K562 (cell line): Measurements from ENCODE around the gene CCDC127. TPM values are rescaled to one million over a fixed set of nuclear protein-coding genes. Genes with fewer than 3 reads are reported as not detected.

Experiments used
- ATAC-seq: fragments of 200-7000 bp; cut with Tn5 transposase; 3 replicates; pipeline ENCODE4 v1.9.1; 2020; ENCODE audit warnings: moderate library complexity
- BruUV-seq: library from RNA; stranded (reverse); fragments of 400-500 nt; replicated peaks from 2 replicates; lab custom pipeline; 2021; lab: Mats Ljungman, UMichigan
- CTCF ChIA-PET: fragments of 300-600 bp; formaldehyde crosslinking; extraction: SDS; loops from one replicate; lab custom pipeline; 2021; ENCODE audit warnings: low intra/inter-chr PET ratio; lab: Yijun Ruan, JAX
- POLR2A ChIA-PET: fragments of 300-600, 350-650 bp; sonication (Branson Sonifier 250); formaldehyde crosslinking; extraction: SDS; loops from one replicate; lab custom pipeline; 2021; ENCODE audit warnings: antibody characterized with exemption, inconsistent platforms; lab: Yijun Ruan, JAX
- DNase-seq, 4 experiments: peaks; one replicate each; pipeline versions ENCODE4 v3.0.0 to v3.0.0-alpha.2; 2011 to 2018; ENCODE audit warnings: low spot score in 3 of 4, mixed read lengths in 3 of 4; ENCODE audit errors: extremely low read depth in 1 of 4
- FAIRE-seq: peaks from 2 replicates; lab custom pipeline; 2011; peaks lifted over from hg19 to GRCh38; lab: Jason Lieb, UNC
- H2AFZ ChIP-seq: 2 replicates; pipeline ENCODE4 v1.6.0; 2011; ENCODE audit warnings: low read depth, low read length, control low read depth, inconsistent platforms
- H3K27ac ChIP-seq: fragments of 200-600 bp; 3 replicates; pipeline ENCODE4 v1.8.0; 2011; ENCODE audit warnings: low read depth, mild to moderate bottlenecking, control low read depth, inconsistent platforms, low read length, moderate library complexity, mixed read lengths; ENCODE audit errors: extremely low read depth
- H3K27me3 ChIP-seq, 2 experiments: fragments of 300-600 bp in 1 of 2; 2 replicates in 1 of 2; 3 replicates in 1 of 2; pipeline versions ENCODE4 v1.6.0 to v1.8.0; 2011; ENCODE audit warnings: inconsistent platforms in 2 of 2, low read length in 2 of 2, mild to moderate bottlenecking in 1 of 2, mixed read lengths in 1 of 2, moderate library complexity in 1 of 2; ENCODE audit not compliant: control insufficient read depth in 2 of 2, insufficient read depth in 2 of 2
- H3K36me3 ChIP-seq: fragments of 300-600 bp; 3 replicates; pipeline ENCODE4 v1.8.0; 2011; ENCODE audit warnings: mild to moderate bottlenecking, low read length, inconsistent platforms; ENCODE audit not compliant: control insufficient read depth, insufficient read depth
- H3K4me1 ChIP-seq, 2 experiments: fragments of 200-600 bp in 1 of 2; replicated peaks in 1 of 2; 2 replicates in 1 of 2; 3 replicates in 1 of 2; pipeline versions ENCODE4 v1.5.1 to v1.8.0; 2011; ENCODE audit warnings: inconsistent platforms in 2 of 2, low read length in 2 of 2, mild to moderate bottlenecking in 1 of 2, mixed read lengths in 1 of 2, moderate library complexity in 1 of 2; ENCODE audit not compliant: control insufficient read depth in 2 of 2, insufficient read depth in 2 of 2
- H3K4me2 ChIP-seq: 2 replicates; pipeline ENCODE4 v1.6.1; 2011; ENCODE audit warnings: low read length, control low read depth, inconsistent platforms, mixed read lengths; ENCODE audit not compliant: insufficient read depth
- H3K4me3 ChIP-seq: fragments of 200-600 bp; sonication (generic), shearing (Covaris generic); 2 replicates; pipeline ENCODE4 v1.5.1; 2016; ENCODE audit warnings: control low read depth, inconsistent platforms
- H3K79me2 ChIP-seq: fragments of 200-600 bp; 3 replicates; pipeline ENCODE4 v1.8.0; 2011; ENCODE audit warnings: low read length, inconsistent platforms; ENCODE audit not compliant: control insufficient read depth, insufficient read depth
- H3K9ac ChIP-seq, 2 experiments: 2 replicates each; pipeline versions ENCODE4 v1.6.0 to v1.6.1; 2011; ENCODE audit warnings: low read depth in 2 of 2, low read length in 2 of 2, control low read depth in 1 of 2, inconsistent platforms in 1 of 2, mild to moderate bottlenecking in 1 of 2, mixed read lengths in 1 of 2; ENCODE audit not compliant: insufficient read depth in 1 of 2
- H3K9me1 ChIP-seq: one replicate; pipeline ENCODE4 v1.6.0; 2011; ENCODE audit warnings: inconsistent platforms, mild to moderate bottlenecking, low read length, moderate library complexity; ENCODE audit not compliant: control insufficient read depth, insufficient read depth
- H3K9me3 ChIP-seq: replicated peaks from 2 replicates; pipeline ENCODE4 v1.5.1; 2011; ENCODE audit warnings: low read depth, low read length, inconsistent platforms; ENCODE audit not compliant: control insufficient read depth, insufficient read depth
- H4K20me1 ChIP-seq: replicated peaks from 2 replicates; pipeline ENCODE4 v1.6.1; 2011; ENCODE audit warnings: low read length, inconsistent platforms, mixed read lengths; ENCODE audit not compliant: control insufficient read depth, insufficient read depth
- CLOCK ChIP-seq: fragments of 250-450 bp; sonication (Bioruptor Pico); IDR thresholded peaks from 2 replicates; pipeline ENCODE4 v1.4.0; 2020; ENCODE audit warnings: mild to moderate bottlenecking, moderate library complexity, borderline replicate concordance
- COPS2 ChIP-seq: fragments of 450-650 bp; conservative IDR thresholded peaks from 2 replicates; pipeline ENCODE4 v1.6.1; 2016; ENCODE audit warnings: mild to moderate bottlenecking, moderate library complexity
- EP300 ChIP-seq: IDR thresholded peaks from 2 replicates; pipeline ENCODE4 v1.6.1; 2012; ENCODE audit warnings: low read length, improper control_type of control experiment
- FOSL1 ChIP-seq: fragments of 200-800 bp; sonication (Bioruptor generic); conservative IDR thresholded peaks from 2 replicates; pipeline ENCODE4 v1.6.1; 2016; ENCODE audit warnings: missing genetic modification characterization, missing compliant biosample characterization
- JUND ChIP-seq, 2 experiments: IDR thresholded peaks; 2 replicates in 1 of 2; 3 replicates in 1 of 2; pipeline ENCODE4 v1.6.1; 2011; ENCODE audit warnings: borderline replicate concordance in 2 of 2, low read depth in 2 of 2, low read length in 2 of 2, improper control_type of control experiment in 1 of 2, missing biosample characterization in 1 of 2, missing genetic modification characterization in 1 of 2, missing genetic modification reagents in 1 of 2
- NBN ChIP-seq: fragments of 450-650 bp; IDR thresholded peaks from 2 replicates; pipeline ENCODE4 v1.6.1; 2016; ENCODE audit warnings: low read depth, mild to moderate bottlenecking
- SLC30A9 ChIP-seq: fragments of 250-450 bp; sonication (Bioruptor Pico); IDR thresholded peaks from 2 replicates; pipeline ENCODE4 v1.8.0; 2022; ENCODE audit warnings: mild to moderate bottlenecking, moderate library complexity
- WGBS: fragments of 100-300 bp; shearing (Covaris generic); methylation state at CpG from one replicate; pipeline ENCODE4 v1.1.6; 2016; ENCODE audit warnings: low coverage, mixed read lengths; ENCODE audit not compliant: insufficient coverage; ENCODE audit errors: missing lambda C conversion rate; 5-methylcytosine and 5-hydroxymethylcytosine counted together
- in situ Hi-C: fragments of 300-500 bp; cut with MboI; formaldehyde crosslinking; loops from 4 replicates; pipeline ENCODE4 v1.15.0; 2018; ENCODE audit warnings: inconsistent platforms, mixed read lengths
- intact Hi-C: fragments of 100-400 bp; cut with micrococcal nuclease; formaldehyde crosslinking; loops from 2 replicates; pipeline ENCODE4 v1.14.2; 2022
- polyA plus RNA-seq, 8 experiments: library from polyadenylated mRNA; depleted of rRNA in 4 of 8; stranded (reverse) in 5 of 8; unstranded in 3 of 8; fragments of >200 nt; fragmentation: Nextera tagmentation in 2 of 8; fragmentation: Illumina TruSeq in 1 of 8; extraction: Ambion mirVana in 2 of 8; extraction: Trizol in 1 of 8; gene quantifications; 2 replicates each; pipeline versions ENCODE4 v1.2.1 to v1.2.3, GENCODE V29; 2011 to 2014; ENCODE audit warnings: inconsistent platforms in 1 of 8, missing spikeins in 1 of 8
- total RNA-seq, 7 experiments: library from RNA; depleted of rRNA in 6 of 7; stranded (reverse); fragments of >200 nt in 6 of 7; fragmentation: Illumina TruSeq in 2 of 7; extraction: Trizol in 2 of 7; gene quantifications; 2 replicates each; pipeline versions ENCODE4 v1.2.1 to v1.2.3, GENCODE V29; 2011 to 2021; ENCODE audit warnings: low replicate concordance in 1 of 7
- TF ChIP-seq, protein P1 (sequence below): sonication (generic); formaldehyde crosslinking; IDR thresholded peaks from 2 replicates; pipeline ENCODE4 v1.8.0; 2022; ENCODE audit warnings: mild to moderate bottlenecking, missing genetic modification reagents

The CCDC127 gene
- total and polyA plus RNA-seq, 9 of the 15 experiments (the other 6 are each of a cell fraction or from before 2014, with no cell fraction given): 2.7 to 4.5 (median 4.1) TPM

DNA sequence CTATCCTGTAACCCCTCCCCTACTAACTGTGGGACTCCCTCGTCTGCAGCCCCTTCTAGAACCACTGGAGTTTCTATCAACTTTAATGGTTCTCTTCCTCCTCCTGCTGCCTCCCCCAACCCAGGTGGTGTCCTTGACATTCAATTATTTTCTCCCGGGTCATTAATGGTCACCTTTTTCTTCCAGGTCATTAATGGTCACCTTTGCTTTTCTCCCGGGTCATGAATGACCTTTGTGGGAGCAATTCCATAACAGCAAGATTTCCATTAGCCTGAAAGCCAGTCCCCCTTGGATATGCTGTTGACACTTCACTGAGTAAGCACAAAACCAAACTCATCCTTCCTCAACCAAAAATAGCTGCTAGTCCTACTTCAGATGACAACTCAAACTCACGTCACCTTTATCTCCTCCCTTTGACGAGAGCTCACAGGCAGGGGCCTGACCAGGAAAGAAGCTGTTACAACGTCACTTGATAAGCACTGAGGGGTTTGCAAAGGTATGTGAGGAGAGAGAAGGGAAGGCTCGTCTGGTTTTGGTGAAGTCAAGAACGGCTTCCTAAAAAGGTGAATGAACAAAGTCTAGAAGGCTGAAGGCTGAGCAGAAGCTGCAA lies 10.9 kb downstream of the CCDC127 start (continued):
- TF ChIP-seq NBN: no peak
- peak; percentile 15; the same call in 1 of the 2 replicates for TF ChIP-seq EP300

DNA sequence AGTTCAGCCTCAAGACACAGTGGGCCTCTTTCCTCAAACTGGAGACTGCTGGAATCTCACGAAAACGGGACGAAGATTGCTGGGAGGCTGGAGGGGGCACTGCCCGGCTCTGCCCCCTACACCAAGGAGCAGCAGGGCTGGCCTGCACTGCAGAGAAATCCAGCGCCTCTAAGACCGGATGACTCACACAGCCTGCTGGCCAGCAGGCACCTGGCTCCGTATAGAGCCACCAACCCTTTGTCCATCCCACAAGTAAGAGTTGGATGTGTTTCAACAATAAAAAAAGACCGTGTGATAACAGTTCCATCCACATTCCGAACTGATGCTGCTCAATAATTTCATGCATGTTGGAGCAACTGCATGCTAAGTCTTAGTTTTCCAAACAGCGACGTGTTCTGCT lies 11.5 kb downstream of the CCDC127 start:
- H3K36me3 ChIP-seq: peaks cover 28% of the 10 kb centered on the region
- peaks cover 24 to 27% of the 10 kb centered on the region in 2 experiments for H3K4me1 ChIP-seq
- 74% methylated on average over 11 of the region's 11 CpGs for WGBS
- ATAC-seq (peak; percentile 33; the same call in 1 of the 3 replicates), DNase-seq (peak in 2 of 4 experiments; percentile 25 to 28), FAIRE-seq (peak; percentile 44)
- ChIA-PET POLR2A (interaction anchor here (1.0 to 1.3 kb wide), 2 partner anchors 8 to 12 kb away, joined by 3 read pairs; no protein-coding TSS in a partner anchor), CTCF (no interaction called here)
- TF ChIP-seq SLC30A9 (CRISPR knock-in tag): no peak
- TF ChIP-seq COPS2: no peak
- TF ChIP-seq, protein P1, sequence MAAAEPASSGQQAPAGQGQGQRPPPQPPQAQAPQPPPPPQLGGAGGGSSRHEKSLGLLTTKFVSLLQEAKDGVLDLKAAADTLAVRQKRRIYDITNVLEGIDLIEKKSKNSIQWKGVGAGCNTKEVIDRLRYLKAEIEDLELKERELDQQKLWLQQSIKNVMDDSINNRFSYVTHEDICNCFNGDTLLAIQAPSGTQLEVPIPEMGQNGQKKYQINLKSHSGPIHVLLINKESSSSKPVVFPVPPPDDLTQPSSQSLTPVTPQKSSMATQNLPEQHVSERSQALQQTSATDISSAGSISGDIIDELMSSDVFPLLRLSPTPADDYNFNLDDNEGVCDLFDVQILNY (CRISPR knock-in tag): no peak
- TF ChIP-seq CLOCK (CRISPR knock-in tag): no peak
- TF ChIP-seq FOSL1 (tag): peak; percentile 32; the same call in 1 of the 2 replicates
- TF ChIP-seq JUND (IDR thresholded peaks at IDR 0.05; ENCODE audit: borderline replicate concordance, low read depth, low read length): peak; percentile 11; the same call in 1 of the 2 replicates
- no peak for TF ChIP-seq JUND (tag; IDR thresholded peaks at IDR 0.05; ENCODE audit: borderline replicate concordance, low read depth, low read length)
- peak overlapping the region; percentile 60; the same call in 1 of the 2 replicates for H3K4me2 ChIP-seq
- no peaks in the 10 kb centered on the region for H3K9me3 ChIP-seq
- peaks cover 38% of the 10 kb centered on the region for H3K79me2 ChIP-seq
- 0 out of 3 replicates have a peak overlapping the region, but pooled peaks have one; percentile 51 for H3K27ac ChIP-seq
- in situ Hi-C loops: no loop called here
- H2AFZ ChIP-seq: no peak overlapping the region
- intact Hi-C loops: no loop called here
- H3K4me3 ChIP-seq: no peak overlapping the region
- H3K9me1 ChIP-seq: no peaks in the 10 kb centered on the region
- 0 out of 4 replicates have a peak overlapping the region, but pooled peaks of 1 of the 2 experiments have one; percentile 32 for H3K9ac ChIP-seq
- peaks cover 31% of the 10 kb centered on the region for H4K20me1 ChIP-seq
- no peaks in the 10 kb centered on the region for H3K27me3 ChIP-seq
- BruUV-seq: no TSS peak
